Neuronal stem cell (in vitro differentiated cells): ENCODE data around the gene SCRN2. TPM values are rescaled to one million over a fixed set of nuclear protein-coding genes. Genes with fewer than 3 reads are reported as not detected.

Source experiments
- DNase-seq: peaks from one replicate; pipeline ENCODE4 v3.0.0-alpha.2; 2013; ENCODE audit warnings: low spot score
- H2AFZ ChIP-seq: one replicate; pipeline ENCODE4 v1.6.1; 2013; ENCODE audit warnings: mild to moderate bottlenecking, low read length, inconsistent platforms
- H2AK5ac ChIP-seq: 2 replicates; pipeline ENCODE4 v1.6.1; 2013; ENCODE audit warnings: low read depth, mild to moderate bottlenecking, inconsistent platforms, low read length, moderate library complexity, mixed read lengths
- H2BK120ac ChIP-seq: 2 replicates; pipeline ENCODE4 v1.6.1; 2013; ENCODE audit warnings: low read depth, mild to moderate bottlenecking, inconsistent platforms, low read length, moderate library complexity, mixed read lengths
- H2BK12ac ChIP-seq: one replicate; pipeline ENCODE4 v1.6.1; 2013; ENCODE audit warnings: low read length, inconsistent platforms
- H2BK15ac ChIP-seq: 2 replicates; pipeline ENCODE4 v1.6.1; 2013; ENCODE audit warnings: mild to moderate bottlenecking, low read length, inconsistent platforms, mixed read lengths
- H2BK5ac ChIP-seq: one replicate; pipeline ENCODE4 v1.6.1; 2013; ENCODE audit warnings: inconsistent platforms, mild to moderate bottlenecking, low read length, moderate library complexity
- H3K14ac ChIP-seq: one replicate; pipeline ENCODE4 v1.6.1; 2013; ENCODE audit warnings: low read length, inconsistent platforms
- H3K18ac ChIP-seq: 2 replicates; pipeline ENCODE4 v1.6.1; 2013; ENCODE audit warnings: low read length, inconsistent platforms
- H3K23ac ChIP-seq: 2 replicates; pipeline ENCODE4 v1.6.1; 2013; ENCODE audit warnings: low read depth, mild to moderate bottlenecking, mixed read lengths, low read length, inconsistent platforms; ENCODE audit not compliant: poor library complexity
- H3K27ac ChIP-seq: replicated peaks from 3 replicates; pipeline ENCODE4 v1.5.1; 2013; ENCODE audit warnings: low read length, inconsistent platforms
- H3K27me3 ChIP-seq, 3 experiments: 2 replicates each; pipeline ENCODE4 v1.6.1; 2013; ENCODE audit warnings: low read length in 3 of 3, mild to moderate bottlenecking in 2 of 3, inconsistent platforms in 1 of 3, low read depth in 1 of 3, mixed read lengths in 1 of 3, moderate library complexity in 1 of 3; ENCODE audit not compliant: control insufficient read depth in 3 of 3, insufficient read depth in 3 of 3
- H3K36me3 ChIP-seq, 2 donors: replicated peaks in 1 of 2; 2 replicates each; pipeline ENCODE4 v1.6.1; 2013; ENCODE audit warnings: low read length in 2 of 2; ENCODE audit not compliant: control insufficient read depth in 2 of 2, insufficient read depth in 2 of 2
- H3K4ac ChIP-seq: 2 replicates; pipeline ENCODE4 v1.6.1; 2013; ENCODE audit warnings: inconsistent platforms, mild to moderate bottlenecking, low read length, moderate library complexity
- H3K4me1 ChIP-seq, 2 donors: 1 replicate in 1 of 2; 2 replicates in 1 of 2; pipeline ENCODE4 v1.6.1; 2013; ENCODE audit warnings: low read length in 2 of 2, low read depth in 1 of 2; ENCODE audit not compliant: control insufficient read depth in 2 of 2, insufficient read depth in 1 of 2
- H3K4me2 ChIP-seq: one replicate; pipeline ENCODE4 v1.6.1; 2013; ENCODE audit warnings: mild to moderate bottlenecking, low read length, inconsistent platforms; ENCODE audit not compliant: insufficient read depth, poor library complexity, severe bottlenecking
- H3K4me3 ChIP-seq, 2 donors: 2 replicates each; pipeline ENCODE4 v1.5.1; 2013; ENCODE audit warnings: low read length in 2 of 2, mild to moderate bottlenecking in 2 of 2, inconsistent platforms in 1 of 2, moderate library complexity in 1 of 2
- H3K79me1 ChIP-seq: one replicate; pipeline ENCODE4 v1.6.1; 2013; ENCODE audit warnings: low read depth, mild to moderate bottlenecking, inconsistent platforms, low read length, moderate library complexity
- H3K9ac ChIP-seq: one replicate; pipeline ENCODE4 v1.6.1; 2013; ENCODE audit warnings: mild to moderate bottlenecking, low read depth, low read length, inconsistent platforms; ENCODE audit not compliant: poor library complexity
- H3K9me3 ChIP-seq, 2 donors: replicated peaks in 1 of 2; 2 replicates each; pipeline versions ENCODE3 to v1.6.1; 2013; ENCODE audit warnings: low read length in 2 of 2, mild to moderate bottlenecking in 2 of 2, inconsistent platforms in 1 of 2, low read depth in 1 of 2, mixed read lengths in 1 of 2, moderate library complexity in 1 of 2; ENCODE audit not compliant: control insufficient read depth in 2 of 2, insufficient read depth in 1 of 2
- H4K8ac ChIP-seq: one replicate; pipeline ENCODE4 v1.6.1; 2013; ENCODE audit warnings: low read depth, mild to moderate bottlenecking, inconsistent platforms, low read length, moderate library complexity
- H4K91ac ChIP-seq: one replicate; pipeline ENCODE4 v1.6.1; 2013; ENCODE audit warnings: low read length, low read depth, mild to moderate bottlenecking, inconsistent platforms; ENCODE audit not compliant: poor library complexity
- WGBS, 2 donors: extraction: QIAGEN DNeasy Blood & Tissue Kit; methylation state at CpG; one replicate each; pipeline ENCODE4 v1.1.7; 2013; ENCODE audit warnings: missing lambda C conversion rate in 2 of 2, mixed read lengths in 1 of 2; ENCODE audit not compliant: insufficient read length in 2 of 2, insufficient replicate concordance in 1 of 2; ENCODE audit errors: extremely low coverage in 2 of 2; 5-methylcytosine and 5-hydroxymethylcytosine counted together
- polyA plus RNA-seq, 2 experiments: library from polyadenylated mRNA; stranded (reverse); fragments of 200-250 nt; gene quantifications; one replicate each; pipeline ENCODE4 v1.2.3, GENCODE V29; 2013

SCRN2 gene
- 37.2 TPM for polyA plus RNA-seq (2013, experiment 1 of 2)
- 36.3 TPM for polyA plus RNA-seq (2013, experiment 2 of 2)

GRCh38 chr17:47840742-47841487 lies at the start of gene SCRN2:
Gene SCRN2, minus strand, starts transcription at chr17:47841273. Its CDS starts 430 bp downstream, at chr17:47840843.
- H3K23ac ChIP-seq, result peak within 1 kb of the TSS; percentile 86
- H4K91ac ChIP-seq, result peak within 1 kb of the TSS; percentile 61
- peak within 1 kb of the TSS; percentile 99 for H3K18ac ChIP-seq
- H3K14ac ChIP-seq, result peak within 1 kb of the TSS; percentile 98
- H2BK12ac ChIP-seq, result no peak within 1 kb of the TSS
- H3K4ac ChIP-seq, result peak within 1 kb of the TSS; percentile 4
- H2BK5ac ChIP-seq, result no peak within 1 kb of the TSS
- peak within 1 kb of the TSS; percentile 35 for H2BK120ac ChIP-seq
- peak within 1 kb of the TSS; percentile 71 to 85 for H3K4me3 ChIP-seq
- peaks cover 0 to 26% (median 16%) of the 10 kb centered on the region in 3 experiments for H3K27me3 ChIP-seq
- H4K8ac ChIP-seq, result peak within 1 kb of the TSS; percentile 74
- peak; percentile 88 for DNase-seq
- peak within 1 kb of the TSS; percentile 91 for H2AK5ac ChIP-seq
- peak within 1 kb of the TSS; percentile 94 for H2AFZ ChIP-seq
- no peaks in the 10 kb centered on the region for H3K9me3 ChIP-seq
- peak within 1 kb of the TSS; percentile 94 for H3K9ac ChIP-seq
- H3K27ac ChIP-seq, result no peak within 1 kb of the TSS
- H3K79me1 ChIP-seq, result peaks cover 11% of the 10 kb centered on the region
- peaks cover 12 to 18% of the 10 kb centered on the region in 2 donors for H3K36me3 ChIP-seq
- peaks cover 11 to 13% of the 10 kb centered on the region in 2 donors for H3K4me1 ChIP-seq
- no CpG with 5 or more reads among the region's 55 CpGs for WGBS, 2 donors
- peak within 1 kb of the TSS; percentile 90 for H3K4me2 ChIP-seq
- H2BK15ac ChIP-seq, result peak within 1 kb of the TSS; percentile 88

- Histone ChIP-seq H3K27me3 (peaks cover 0 to 10% (median 0%) of the 10 kb centered on the region in 3 experiments), H3K36me3 (no peaks in the 10 kb centered on the region), H3K14ac (no peak overlapping the region), H2BK15ac (no peak overlapping the region), H4K91ac (no peak overlapping the region), H4K8ac (no peak overlapping the region), H3K9me3 (no peaks in the 10 kb centered on the region), H2AK5ac (no peak overlapping the region), H3K9ac (no peak overlapping the region), H3K4ac (no peak overlapping the region), H3K27ac (no peak overlapping the region), H3K4me3 (no peak overlapping the region), H2BK120ac (no peak overlapping the region), H3K23ac (no peak overlapping the region), H2BK12ac (no peak overlapping the region), H2AFZ (no peak overlapping the region), H3K4me1 (peaks cover under 1 to 8% of the 10 kb centered on the region in 2 donors), H3K18ac (no peak overlapping the region), H3K79me1 (no peaks in the 10 kb centered on the region), H2BK5ac (no peak overlapping the region), H3K4me2 (no peak overlapping the region)
- no CpG with 5 or more reads among the region's 11 CpGs for WGBS, 2 donors
- DNase-seq, result peak; percentile 79
These were observed 48.9 kb upstream of the SCRN2 start for GRCh38 chr17:47889734-47890529.

GRCh38 chr17:47888293-47888692 lies 47.2 kb upstream of the SCRN2 start:
- Histone ChIP-seq H2AK5ac (no peak overlapping the region), H2BK120ac (no peak overlapping the region), H3K27ac (no peak overlapping the region), H3K36me3 (no peaks in the 10 kb centered on the region), H2AFZ (no peak overlapping the region), H3K9ac (no peak overlapping the region), H3K79me1 (no peaks in the 10 kb centered on the region), H2BK12ac (no peak overlapping the region), H4K8ac (no peak overlapping the region), H3K9me3 (no peaks in the 10 kb centered on the region), H4K91ac (no peak overlapping the region), H3K27me3 (peaks cover 0 to 25% (median 0%) of the 10 kb centered on the region in 3 experiments), H3K4me2 (no peak overlapping the region), H3K14ac (no peak overlapping the region), H3K23ac (no peak overlapping the region), H2BK5ac (no peak overlapping the region), H3K4ac (no peak overlapping the region), H2BK15ac (no peak overlapping the region), H3K4me3 (no peak overlapping the region), H3K18ac (no peak overlapping the region), H3K4me1 (peaks cover 0 to 8% of the 10 kb centered on the region in 2 donors)
- no peak for DNase-seq
- WGBS, 2 donors, result no CpG with 5 or more reads among the region's 6 CpGs
